K562 (cell line): Measurements from ENCODE around the gene DHRS2. TPM values are rescaled to one million over a fixed set of nuclear protein-coding genes. Genes with fewer than 3 reads are reported as not detected.

Experiments used
- ATAC-seq: fragments of 200-7000 bp; cut with Tn5 transposase; 3 replicates; pipeline ENCODE4 v1.9.1; 2020; ENCODE audit warnings: moderate library complexity
- BruUV-seq: library from RNA; stranded (reverse); fragments of 400-500 nt; replicated peaks from 2 replicates; lab custom pipeline; 2021; lab: Mats Ljungman, UMichigan
- CTCF ChIA-PET: fragments of 300-600 bp; formaldehyde crosslinking; extraction: SDS; loops from one replicate; lab custom pipeline; 2021; ENCODE audit warnings: low intra/inter-chr PET ratio; lab: Yijun Ruan, JAX
- POLR2A ChIA-PET: fragments of 300-600, 350-650 bp; sonication (Branson Sonifier 250); formaldehyde crosslinking; extraction: SDS; loops from one replicate; lab custom pipeline; 2021; ENCODE audit warnings: antibody characterized with exemption, inconsistent platforms; lab: Yijun Ruan, JAX
- DNase-seq, 4 experiments: peaks; one replicate each; pipeline versions ENCODE4 v3.0.0 to v3.0.0-alpha.2; 2011 to 2018; ENCODE audit warnings: low spot score in 3 of 4, mixed read lengths in 3 of 4; ENCODE audit errors: extremely low read depth in 1 of 4
- FAIRE-seq: peaks from 2 replicates; lab custom pipeline; 2011; peaks lifted over from hg19 to GRCh38; lab: Jason Lieb, UNC
- H2AFZ ChIP-seq: 2 replicates; pipeline ENCODE4 v1.6.0; 2011; ENCODE audit warnings: low read depth, low read length, control low read depth, inconsistent platforms
- H3K27ac ChIP-seq: fragments of 200-600 bp; 3 replicates; pipeline ENCODE4 v1.8.0; 2011; ENCODE audit warnings: low read depth, mild to moderate bottlenecking, control low read depth, inconsistent platforms, low read length, moderate library complexity, mixed read lengths; ENCODE audit errors: extremely low read depth
- H3K27me3 ChIP-seq, 2 experiments: fragments of 300-600 bp in 1 of 2; 2 replicates in 1 of 2; 3 replicates in 1 of 2; pipeline versions ENCODE4 v1.6.0 to v1.8.0; 2011; ENCODE audit warnings: inconsistent platforms in 2 of 2, low read length in 2 of 2, mild to moderate bottlenecking in 1 of 2, mixed read lengths in 1 of 2, moderate library complexity in 1 of 2; ENCODE audit not compliant: control insufficient read depth in 2 of 2, insufficient read depth in 2 of 2
- H3K36me3 ChIP-seq: fragments of 300-600 bp; 3 replicates; pipeline ENCODE4 v1.8.0; 2011; ENCODE audit warnings: mild to moderate bottlenecking, low read length, inconsistent platforms; ENCODE audit not compliant: control insufficient read depth, insufficient read depth
- H3K4me1 ChIP-seq, 2 experiments: fragments of 200-600 bp in 1 of 2; replicated peaks in 1 of 2; 2 replicates in 1 of 2; 3 replicates in 1 of 2; pipeline versions ENCODE4 v1.5.1 to v1.8.0; 2011; ENCODE audit warnings: inconsistent platforms in 2 of 2, low read length in 2 of 2, mild to moderate bottlenecking in 1 of 2, mixed read lengths in 1 of 2, moderate library complexity in 1 of 2; ENCODE audit not compliant: control insufficient read depth in 2 of 2, insufficient read depth in 2 of 2
- H3K4me2 ChIP-seq: 2 replicates; pipeline ENCODE4 v1.6.1; 2011; ENCODE audit warnings: low read length, control low read depth, inconsistent platforms, mixed read lengths; ENCODE audit not compliant: insufficient read depth
- H3K4me3 ChIP-seq: fragments of 200-600 bp; sonication (generic), shearing (Covaris generic); 2 replicates; pipeline ENCODE4 v1.5.1; 2016; ENCODE audit warnings: control low read depth, inconsistent platforms
- H3K79me2 ChIP-seq: fragments of 200-600 bp; 3 replicates; pipeline ENCODE4 v1.8.0; 2011; ENCODE audit warnings: low read length, inconsistent platforms; ENCODE audit not compliant: control insufficient read depth, insufficient read depth
- H3K9ac ChIP-seq, 2 experiments: 2 replicates each; pipeline versions ENCODE4 v1.6.0 to v1.6.1; 2011; ENCODE audit warnings: low read depth in 2 of 2, low read length in 2 of 2, control low read depth in 1 of 2, inconsistent platforms in 1 of 2, mild to moderate bottlenecking in 1 of 2, mixed read lengths in 1 of 2; ENCODE audit not compliant: insufficient read depth in 1 of 2
- H3K9me1 ChIP-seq: one replicate; pipeline ENCODE4 v1.6.0; 2011; ENCODE audit warnings: inconsistent platforms, mild to moderate bottlenecking, low read length, moderate library complexity; ENCODE audit not compliant: control insufficient read depth, insufficient read depth
- H3K9me3 ChIP-seq: replicated peaks from 2 replicates; pipeline ENCODE4 v1.5.1; 2011; ENCODE audit warnings: low read depth, low read length, inconsistent platforms; ENCODE audit not compliant: control insufficient read depth, insufficient read depth
- H4K20me1 ChIP-seq: replicated peaks from 2 replicates; pipeline ENCODE4 v1.6.1; 2011; ENCODE audit warnings: low read length, inconsistent platforms, mixed read lengths; ENCODE audit not compliant: control insufficient read depth, insufficient read depth
- EGR1 ChIP-seq: fragments of 450-650 bp; conservative IDR thresholded peaks from 2 replicates; pipeline ENCODE4 v1.6.1; 2017; ENCODE audit warnings: mild to moderate bottlenecking
- GTF2B ChIP-seq: IDR thresholded peaks from 2 replicates; pipeline ENCODE4 v1.6.1; 2011; ENCODE audit not compliant: insufficient read length; ENCODE audit errors: extremely low read depth
- HDAC1 ChIP-seq, 2 experiments: fragments of 450-650 bp; IDR thresholded peaks; 2 replicates each; pipeline ENCODE4 v1.6.1; 2016 to 2017; ENCODE audit warnings: inconsistent platforms in 1 of 2, mild to moderate bottlenecking in 1 of 2, moderate library complexity in 1 of 2
- HINFP ChIP-seq: fragments of 450-650 bp; conservative IDR thresholded peaks from 2 replicates; pipeline ENCODE4 v1.6.1; 2016; ENCODE audit warnings: missing genetic modification characterization, low read depth, mild to moderate bottlenecking, control low read depth, missing compliant biosample characterization
- HOXB6 ChIP-seq: fragments of 250-450 bp; sonication (Bioruptor Pico); IDR thresholded peaks from 2 replicates; pipeline ENCODE4 v1.5.1; 2022; ENCODE audit warnings: mild to moderate bottlenecking, borderline replicate concordance
- KDM5B ChIP-seq: fragments of 200-600 bp; sonication (generic); IDR thresholded peaks from 2 replicates; pipeline ENCODE4 v1.6.1; 2012; ENCODE audit warnings: low read depth, mild to moderate bottlenecking, moderate library complexity, low read length, control low read depth, inconsistent platforms; ENCODE audit not compliant: insufficient replicate concordance
- NCOA4 ChIP-seq: fragments of 450-650 bp; IDR thresholded peaks from 2 replicates; pipeline ENCODE4 v1.6.1; 2018; ENCODE audit warnings: mild to moderate bottlenecking; ENCODE audit not compliant: partially characterized antibody
- SMAD2 ChIP-seq: fragments of 150-350 bp; IDR thresholded peaks from 2 replicates; pipeline ENCODE4 v1.6.1; 2014; ENCODE audit warnings: low read depth, mild to moderate bottlenecking, low read length
- U2AF2 ChIP-seq: fragments of 200-400 bp; formaldehyde crosslinking; optimal IDR thresholded peaks from 2 replicates; pipeline ENCODE3; 2017; ENCODE audit warnings: low read depth, mild to moderate bottlenecking, low read length
- ZC3H8 ChIP-seq: fragments of 450-650 bp; IDR thresholded peaks from 2 replicates; pipeline ENCODE4 v1.6.1; 2017
- ZFPM2 ChIP-seq: fragments of 250-450 bp; sonication (Bioruptor Pico); IDR thresholded peaks from 2 replicates; pipeline ENCODE4 v1.5.1; 2022; ENCODE audit warnings: mild to moderate bottlenecking
- ZNF316 ChIP-seq: fragments of 450-650 bp; IDR thresholded peaks from 2 replicates; pipeline ENCODE4 v1.6.1; 2016
- ZNF354B ChIP-seq: fragments of 250-450 bp; sonication (Bioruptor Pico); IDR thresholded peaks from 2 replicates; pipeline ENCODE4 v1.4.0; 2020
- ZNF398 ChIP-seq: fragments of 250-450 bp; sonication (Bioruptor Pico); IDR thresholded peaks from 2 replicates; pipeline ENCODE4 v1.8.0; 2021; ENCODE audit warnings: moderate library complexity, mild to moderate bottlenecking, inconsistent platforms
- ZNF785 ChIP-seq: fragments of 250-450 bp; sonication (Bioruptor Pico); IDR thresholded peaks from 2 replicates; pipeline ENCODE4 v1.4.0; 2020; ENCODE audit warnings: mild to moderate bottlenecking
- WGBS: fragments of 100-300 bp; shearing (Covaris generic); methylation state at CpG from one replicate; pipeline ENCODE4 v1.1.6; 2016; ENCODE audit warnings: low coverage, mixed read lengths; ENCODE audit not compliant: insufficient coverage; ENCODE audit errors: missing lambda C conversion rate; 5-methylcytosine and 5-hydroxymethylcytosine counted together
- in situ Hi-C: fragments of 300-500 bp; cut with MboI; formaldehyde crosslinking; loops from 4 replicates; pipeline ENCODE4 v1.15.0; 2018; ENCODE audit warnings: inconsistent platforms, mixed read lengths
- intact Hi-C: fragments of 100-400 bp; cut with micrococcal nuclease; formaldehyde crosslinking; loops from 2 replicates; pipeline ENCODE4 v1.14.2; 2022
- polyA plus RNA-seq, 8 experiments: library from polyadenylated mRNA; depleted of rRNA in 4 of 8; stranded (reverse) in 5 of 8; unstranded in 3 of 8; fragments of >200 nt; fragmentation: Nextera tagmentation in 2 of 8; fragmentation: Illumina TruSeq in 1 of 8; extraction: Ambion mirVana in 2 of 8; extraction: Trizol in 1 of 8; gene quantifications; 2 replicates each; pipeline versions ENCODE4 v1.2.1 to v1.2.3, GENCODE V29; 2011 to 2014; ENCODE audit warnings: inconsistent platforms in 1 of 8, missing spikeins in 1 of 8
- total RNA-seq, 7 experiments: library from RNA; depleted of rRNA in 6 of 7; stranded (reverse); fragments of >200 nt in 6 of 7; fragmentation: Illumina TruSeq in 2 of 7; extraction: Trizol in 2 of 7; gene quantifications; 2 replicates each; pipeline versions ENCODE4 v1.2.1 to v1.2.3, GENCODE V29; 2011 to 2021; ENCODE audit warnings: low replicate concordance in 1 of 7

The DHRS2 gene
- total and polyA plus RNA-seq, 9 of the 15 experiments (the other 6 are each of a cell fraction or from before 2014, with no cell fraction given) = 2.9 to 96.8 (median 64.4) TPM

GRCh38 chr14:23693252-23693775 is 57.1 kb downstream of the DHRS2 start:
- peaks cover 0 to 18% of the 10 kb centered on the region in 2 experiments; a peak in 3 of 5 replicates for H3K4me1 ChIP-seq
- POLR2A ChIA-PET = interaction anchor here (0.6 to 1.3 kb wide), 3 partner anchors 11 to 260 kb away, joined by 3 to 4 read pairs (median 3); no protein-coding TSS in a partner anchor

More at GRCh38 chr14:23693252-23693775, 57.1 kb downstream of the DHRS2 start:
- DNase-seq (no peak), FAIRE-seq (no peak), ATAC-seq (no peak)
- Histone ChIP-seq H3K9me3 (no peaks in the 10 kb centered on the region), H3K4me3 (no peak overlapping the region), H3K27ac (no peak overlapping the region), H4K20me1 (no peaks in the 10 kb centered on the region), H3K27me3 (no peaks in the 10 kb centered on the region), H3K4me2 (no peak overlapping the region), H3K79me2 (no peaks in the 10 kb centered on the region), H3K36me3 (no peaks in the 10 kb centered on the region), H3K9me1 (no peaks in the 10 kb centered on the region), H2AFZ (no peak overlapping the region), H3K9ac (no peak overlapping the region)
- CTCF ChIA-PET = no interaction called here
- TF ChIP-seq ZNF398 (CRISPR knock-in tag) = no peak
- no peak for TF ChIP-seq ZNF316
- no peak for TF ChIP-seq ZNF354B (CRISPR knock-in tag)
- TF ChIP-seq ZFPM2 = no peak
- no peak for TF ChIP-seq ZC3H8
- TF ChIP-seq HOXB6 = no peak
- TF ChIP-seq U2AF2 = no peak
- no peak for TF ChIP-seq ZNF785
- TF ChIP-seq HDAC1 (IDR thresholded peaks at IDR 0.05) = no peak
- no peak for TF ChIP-seq KDM5B
- no peak for TF ChIP-seq HINFP (tag)
- TF ChIP-seq NCOA4 = no peak
- no peak for TF ChIP-seq SMAD2
- TF ChIP-seq EGR1 = no peak
- TF ChIP-seq GTF2B = no peak
- 39% methylated on average over 7 of the region's 11 CpGs for WGBS
- BruUV-seq = no TSS peak
- intact Hi-C loops = no loop called here
- in situ Hi-C loops = no loop called here
